GM18508 (cell line): Measurements from ENCODE around the gene SCIMP.
"Not testable (repeated sequence)": the region's sequence is repeated elsewhere in the genome, so short reads cannot be mapped to it uniquely, and the experiment has no call there.

Source experiments
- ATAC-seq: cut with Tn5 transposase; IDR thresholded peaks from one replicate; pipeline ENCODE4 v1.9.1; 2021; ENCODE audit warnings: moderate number of reproducible peaks; ENCODE audit not compliant: insufficient read depth, unreplicated experiment

The SCIMP gene

GRCh38 chr17:5239769-5240168, 5.1 kb upstream of the SCIMP start:
- not testable (repeated sequence) for ATAC-seq

GRCh38 chr17:5238333-5238732, 3.7 kb upstream of the SCIMP start:
- ATAC-seq, result no peak

- no peak for ATAC-seq
Observed at GRCh38 chr17:5237541-5238016, 2.9 kb upstream of the SCIMP start.

- ATAC-seq, result no peak
Observed at GRCh38 chr17:5236938-5237540, 2.4 kb upstream of the SCIMP start.

- ATAC-seq, result not testable (repeated sequence)
Observed at GRCh38 chr17:5233492-5233891, 1.2 kb downstream of the SCIMP start.

- ATAC-seq, result no peak
Observed at GRCh38 chr17:5226940-5227878, 7.5 kb downstream of the SCIMP start.

GRCh38 chr17:5225668-5226457, 8.8 kb downstream of the SCIMP start:
- no peak for ATAC-seq

- not testable (repeated sequence) for ATAC-seq
Observed at GRCh38 chr17:5221912-5222311, 12.7 kb downstream of the SCIMP start.

GRCh38 chr17:5220074-5220473, 14.6 kb downstream of the SCIMP start:
- ATAC-seq, result no peak

- no peak for ATAC-seq
Observed at GRCh38 chr17:5219536-5219935, 15.1 kb downstream of the SCIMP start.

GRCh38 chr17:5217562-5217961, 17.1 kb downstream of the SCIMP start:
- ATAC-seq, result not testable (repeated sequence)

GRCh38 chr17:5211458-5211857, 23.2 kb downstream of the SCIMP start:
- ATAC-seq, result no peak

- ATAC-seq, result no peak
Observed at GRCh38 chr17:5210614-5211252, 23.9 kb downstream of the SCIMP start.

- ATAC-seq, result no peak
Observed at GRCh38 chr17:5210091-5210490, 24.6 kb downstream of the SCIMP start.

- ATAC-seq, result no peak
Observed at GRCh38 chr17:5209396-5209795, 25.3 kb downstream of the SCIMP start.

GRCh38 chr17:5203908-5204294, 30.8 kb downstream of the SCIMP start:
- ATAC-seq, result no peak

- no peak for ATAC-seq
Observed at GRCh38 chr17:5203178-5203907, 31.3 kb downstream of the SCIMP start.

- ATAC-seq, result no peak
Observed at GRCh38 chr17:5201011-5201410, 33.6 kb downstream of the SCIMP start.

- no peak for ATAC-seq
Observed at GRCh38 chr17:5200360-5200759, 34.3 kb downstream of the SCIMP start.

GRCh38 chr17:5198472-5198871, 36.2 kb downstream of the SCIMP start:
- ATAC-seq, result no peak
